IPS DF 6.9 (cell line): Measurements from ENCODE around the gene CDH9.

Experiments
- DNase-seq: peaks from one replicate; pipeline ENCODE4 v3.0.0-alpha.2; 2013; ENCODE audit warnings: low read depth, low spot score
- H3K27ac ChIP-seq: one replicate; pipeline ENCODE4 v1.5.1; 2013; ENCODE audit warnings: low read length, control low read depth
- H3K27me3 ChIP-seq: 2 replicates; pipeline ENCODE4 v1.6.1; 2013; ENCODE audit warnings: mild to moderate bottlenecking, low read length; ENCODE audit not compliant: control insufficient read depth, insufficient read depth
- H3K36me3 ChIP-seq: 2 replicates; pipeline ENCODE4 v1.6.1; 2013; ENCODE audit warnings: low read length; ENCODE audit not compliant: control insufficient read depth, insufficient read depth
- H3K4me1 ChIP-seq: 2 replicates; pipeline ENCODE4 v1.6.1; 2013; ENCODE audit warnings: low read length; ENCODE audit not compliant: control insufficient read depth, insufficient read depth
- H3K4me3 ChIP-seq: 2 replicates; pipeline ENCODE4 v1.5.1; 2013; ENCODE audit warnings: mild to moderate bottlenecking, low read length
- H3K9me3 ChIP-seq: 2 replicates; pipeline ENCODE4 v1.6.1; 2013; ENCODE audit warnings: low read length, inconsistent platforms; ENCODE audit not compliant: control insufficient read depth, insufficient read depth
- WGBS: extraction: QIAGEN DNeasy Blood & Tissue Kit; methylation state at CpG from one replicate; pipeline ENCODE4 v1.1.7; 2013; ENCODE audit warnings: mixed read lengths, missing lambda C conversion rate; ENCODE audit not compliant: insufficient read length, insufficient coverage; 5-methylcytosine and 5-hydroxymethylcytosine counted together

CDH9 gene, protein sequence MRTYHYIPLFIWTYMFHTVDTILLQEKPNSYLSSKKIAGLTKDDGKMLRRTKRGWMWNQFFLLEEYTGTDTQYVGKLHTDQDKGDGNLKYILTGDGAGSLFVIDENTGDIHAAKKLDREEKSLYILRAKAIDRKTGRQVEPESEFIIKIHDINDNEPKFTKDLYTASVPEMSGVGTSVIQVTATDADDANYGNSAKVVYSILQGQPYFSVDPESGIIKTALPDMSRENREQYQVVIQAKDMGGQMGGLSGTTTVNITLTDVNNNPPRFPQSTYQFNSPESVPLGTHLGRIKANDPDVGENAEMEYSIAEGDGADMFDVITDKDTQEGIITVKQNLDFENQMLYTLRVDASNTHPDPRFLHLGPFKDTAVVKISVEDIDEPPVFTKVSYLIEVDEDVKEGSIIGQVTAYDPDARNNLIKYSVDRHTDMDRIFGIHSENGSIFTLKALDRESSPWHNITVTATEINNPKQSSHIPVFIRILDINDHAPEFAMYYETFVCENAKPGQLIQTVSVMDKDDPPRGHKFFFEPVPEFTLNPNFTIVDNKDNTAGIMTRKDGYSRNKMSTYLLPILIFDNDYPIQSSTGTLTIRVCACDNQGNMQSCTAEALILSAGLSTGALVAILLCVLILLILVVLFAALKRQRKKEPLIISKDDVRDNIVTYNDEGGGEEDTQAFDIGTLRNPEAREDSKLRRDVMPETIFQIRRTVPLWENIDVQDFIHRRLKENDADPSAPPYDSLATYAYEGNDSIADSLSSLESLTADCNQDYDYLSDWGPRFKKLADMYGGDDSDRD

GRCh38 chr5:27038476-27038875 lies at the start of gene CDH9:
CDH9 (minus strand) TSS chr5:27038586; CDS start chr5:26988333, 50,253 bp downstream.
- no peak within 1 kb of the TSS for H3K27ac ChIP-seq
- H3K36me3 ChIP-seq = no peaks in the 10 kb centered on the region
- no peak within 1 kb of the TSS; the same call in 1 of the 2 replicates for H3K4me3 ChIP-seq
- H3K9me3 ChIP-seq = no peaks in the 10 kb centered on the region
- DNase-seq = no peak
- no CpG with 5 or more reads among the region's 12 CpGs for WGBS
- peaks cover 1% of the 10 kb centered on the region; the same call in 1 of the 2 replicates for H3K4me1 ChIP-seq
- no peaks in the 10 kb centered on the region for H3K27me3 ChIP-seq

GRCh38 chr5:27087747-27088146 lies 49.4 kb upstream of the CDH9 start:
- H3K27me3 ChIP-seq = no peaks in the 10 kb centered on the region
- H3K27ac ChIP-seq = no peak overlapping the region
- H3K4me3 ChIP-seq = no peak overlapping the region
- H3K36me3 ChIP-seq = no peaks in the 10 kb centered on the region
- no peaks in the 10 kb centered on the region for H3K9me3 ChIP-seq
- no peak for DNase-seq
- no peaks in the 10 kb centered on the region; the same call in 1 of the 2 replicates for H3K4me1 ChIP-seq
- no CpG with 5 or more reads among the region's 2 CpGs for WGBS

- Histone ChIP-seq H3K27ac (no peak overlapping the region), H3K27me3 (no peaks in the 10 kb centered on the region), H3K4me3 (no peak overlapping the region), H3K9me3 (no peaks in the 10 kb centered on the region), H3K36me3 (no peaks in the 10 kb centered on the region), H3K4me1 (no peaks in the 10 kb centered on the region; the same call in 1 of the 2 replicates)
- no CpG with 5 or more reads among the region's 7 CpGs for WGBS
- DNase-seq = no peak
Measured at GRCh38 chr5:27083449-27084415, 45.3 kb upstream of the CDH9 start.

DNA sequence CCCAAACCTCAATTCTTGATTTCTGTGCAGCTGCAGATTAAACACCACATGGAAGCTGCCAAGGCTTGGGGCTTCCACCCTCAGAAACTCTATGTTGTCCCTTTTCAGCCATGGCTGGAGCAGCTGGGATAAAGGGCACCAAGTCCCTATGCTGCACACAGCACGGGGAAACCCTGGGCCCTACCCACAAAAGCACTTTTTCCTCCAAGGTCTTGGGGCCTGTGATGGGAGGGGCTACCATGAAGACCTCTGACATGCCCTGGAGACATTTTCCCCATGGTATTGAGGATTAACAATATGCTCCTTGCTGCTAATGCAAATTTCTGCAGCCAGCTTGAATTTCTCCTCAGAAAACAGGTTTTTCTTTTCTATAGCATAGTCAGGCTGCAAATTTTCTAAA lies 41.8 kb upstream of the CDH9 start:
- Histone ChIP-seq H3K4me3 (no peak overlapping the region), H3K36me3 (no peaks in the 10 kb centered on the region), H3K27me3 (no peaks in the 10 kb centered on the region), H3K27ac (no peak overlapping the region), H3K9me3 (no peaks in the 10 kb centered on the region), H3K4me1 (no peaks in the 10 kb centered on the region; the same call in 1 of the 2 replicates)
- WGBS = no CpG with 5 or more reads among the region's 1 CpG
- no peak for DNase-seq

DNA sequence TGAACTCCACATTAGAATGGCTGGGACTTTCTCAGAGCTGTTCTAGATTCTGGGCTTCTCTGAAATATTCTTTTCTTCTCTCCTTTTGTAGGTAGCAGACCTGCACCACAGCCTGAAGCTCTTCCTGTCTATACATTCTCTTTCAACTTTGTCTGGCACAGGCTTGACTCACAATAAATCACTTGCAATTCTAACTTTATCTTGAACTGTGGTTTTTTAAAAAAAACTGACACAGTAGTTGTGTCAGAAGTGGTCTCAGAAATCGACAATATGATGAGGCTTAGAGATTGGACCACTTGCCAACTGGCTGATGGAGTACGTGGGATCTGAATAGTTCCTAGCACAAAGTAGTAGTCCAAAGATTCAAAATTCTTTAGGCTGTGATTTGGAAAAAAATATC lies 24.1 kb upstream of the CDH9 start:
- no peaks in the 10 kb centered on the region for H3K27me3 ChIP-seq
- no peaks in the 10 kb centered on the region for H3K9me3 ChIP-seq
- no peak overlapping the region for H3K4me3 ChIP-seq
- no peak for DNase-seq
- H3K4me1 ChIP-seq = no peaks in the 10 kb centered on the region
- no peaks in the 10 kb centered on the region for H3K36me3 ChIP-seq
- H3K27ac ChIP-seq = no peak overlapping the region
- no CpG with 5 or more reads among the region's 2 CpGs for WGBS

GRCh38 chr5:27048510-27048909 lies 10.1 kb upstream of the CDH9 start:
- no peak for DNase-seq
- no peaks in the 10 kb centered on the region; the same call in 1 of the 2 replicates for H3K4me1 ChIP-seq
- no peak overlapping the region for H3K27ac ChIP-seq
- no peaks in the 10 kb centered on the region for H3K36me3 ChIP-seq
- H3K9me3 ChIP-seq = no peaks in the 10 kb centered on the region
- H3K4me3 ChIP-seq = no peak overlapping the region
- no peaks in the 10 kb centered on the region for H3K27me3 ChIP-seq

DNA sequence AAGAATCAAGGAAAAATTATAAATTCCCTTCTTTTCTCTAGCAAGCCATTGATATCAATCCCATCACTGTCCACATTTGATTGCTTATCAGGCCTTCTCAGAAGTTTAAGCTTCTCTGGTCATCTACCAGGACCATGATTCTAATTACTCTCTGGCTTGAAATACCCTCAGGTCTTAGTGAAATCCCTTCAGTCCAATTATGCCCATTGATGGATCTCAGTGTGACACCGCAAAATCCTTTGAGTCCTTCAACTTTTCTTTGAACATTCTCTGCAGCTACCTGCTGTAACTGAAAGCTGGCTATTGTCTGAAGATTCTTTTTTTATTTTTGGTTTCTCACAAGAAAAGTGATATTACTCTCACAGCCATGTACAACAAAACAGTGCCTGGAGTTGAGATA lies 3.0 kb upstream of the CDH9 start:
- Histone ChIP-seq H3K4me1 (peaks cover 1% of the 10 kb centered on the region; the same call in 1 of the 2 replicates), H3K27me3 (no peaks in the 10 kb centered on the region), H3K27ac (no peak overlapping the region), H3K9me3 (no peaks in the 10 kb centered on the region), H3K36me3 (no peaks in the 10 kb centered on the region), H3K4me3 (no peak overlapping the region)
- no peak for DNase-seq
- no CpG with 5 or more reads among the region's 1 CpG for WGBS

DNA sequence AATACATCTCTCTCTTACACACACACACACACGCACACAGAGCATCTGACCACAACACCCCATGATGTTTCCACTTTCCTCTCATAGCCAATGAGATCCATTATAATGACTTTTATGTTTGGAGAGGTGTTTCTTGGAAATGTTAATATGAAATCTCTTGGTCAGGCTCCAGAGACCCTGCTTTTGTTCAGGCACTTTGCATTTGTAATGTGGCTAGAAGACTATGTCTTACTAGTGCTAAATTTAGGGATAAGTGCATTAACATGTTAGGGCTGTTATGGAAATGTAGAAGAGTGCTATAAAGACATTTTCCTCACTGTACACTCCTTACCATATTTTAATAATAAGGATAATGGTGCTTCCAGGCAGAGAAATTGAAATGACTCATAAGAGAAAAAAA lies 3.8 kb downstream of the CDH9 start:
- no peaks in the 10 kb centered on the region for H3K36me3 ChIP-seq
- no peak overlapping the region for H3K4me3 ChIP-seq
- no peak for DNase-seq
- WGBS = no CpG with 5 or more reads among the region's 1 CpG
- H3K27ac ChIP-seq = no peak overlapping the region
- H3K9me3 ChIP-seq = no peaks in the 10 kb centered on the region
- H3K4me1 ChIP-seq = peaks cover 1% of the 10 kb centered on the region; the same call in 1 of the 2 replicates
- H3K27me3 ChIP-seq = no peaks in the 10 kb centered on the region

- Histone ChIP-seq H3K4me3 (no peak overlapping the region), H3K9me3 (no peaks in the 10 kb centered on the region), H3K36me3 (no peaks in the 10 kb centered on the region), H3K27ac (no peak overlapping the region), H3K27me3 (no peaks in the 10 kb centered on the region), H3K4me1 (no peaks in the 10 kb centered on the region)
- no peak for DNase-seq
- no CpG with 5 or more reads among the region's 2 CpGs for WGBS
Measured at GRCh38 chr5:27026801-27027200, 11.6 kb downstream of the CDH9 start.

- no CpG with 5 or more reads among the region's 1 CpG for WGBS
- Histone ChIP-seq H3K9me3 (no peaks in the 10 kb centered on the region), H3K27me3 (no peaks in the 10 kb centered on the region), H3K4me1 (no peaks in the 10 kb centered on the region), H3K4me3 (no peak overlapping the region), H3K36me3 (no peaks in the 10 kb centered on the region), H3K27ac (no peak overlapping the region)
- DNase-seq = no peak
Measured at GRCh38 chr5:27026063-27026462, 12.3 kb downstream of the CDH9 start.
